Activated CD8-positive, alpha-beta T cell treated with anti-CD3 and anti-CD28 coated beads for 36 hours (primary cell): ENCODE data around the gene RTL1. TPM values are rescaled to one million over a fixed set of nuclear protein-coding genes. Genes with fewer than 3 reads are reported as not detected.

Experiments used
- ATAC-seq: fragments of 200-7000 bp; cut with Tn5 transposase; one replicate; pipeline ENCODE4 v1.10.0; 2021; ENCODE audit warnings: mild to moderate bottlenecking, moderate library complexity
- CTCF ChIA-PET: fragments of 350-600 bp; sonication (Branson Sonifier 250); formaldehyde crosslinking; loops from one replicate; lab custom pipeline; 2021; ENCODE audit warnings: antibody characterized with exemption; lab: Charles Lee
- POLR2A ChIA-PET: fragments of 350-600 bp; sonication (Branson Sonifier 250); formaldehyde crosslinking; loops from one replicate; lab custom pipeline; 2021; ENCODE audit warnings: antibody characterized with exemption; lab: Charles Lee
- DNase-seq: peaks from one replicate; pipeline ENCODE4 v3.0.0-alpha.2; 2020
- H3K27ac Mint-ChIP-seq: one replicate; pipeline ENCODE4 v1.8.0; 2021; ENCODE audit warnings: mild to moderate bottlenecking, mixed read lengths
- H3K27me3 Mint-ChIP-seq: one replicate; pipeline ENCODE4 v1.8.0; 2021; ENCODE audit warnings: mixed read lengths
- H3K36me3 Mint-ChIP-seq: one replicate; pipeline ENCODE4 v1.8.0; 2021; ENCODE audit warnings: low read depth, mixed read lengths
- H3K4me1 Mint-ChIP-seq: one replicate; pipeline ENCODE4 v1.8.0; 2021; ENCODE audit warnings: low read depth, mixed read lengths
- H3K4me3 Mint-ChIP-seq: one replicate; pipeline ENCODE4 v1.8.0; 2021; ENCODE audit warnings: mild to moderate bottlenecking, moderate library complexity, mixed read lengths
- H3K9me3 Mint-ChIP-seq: one replicate; pipeline ENCODE4 v1.8.0; 2021; ENCODE audit warnings: mixed read lengths
- intact Hi-C: fragments of 100-400 bp; cut with micrococcal nuclease; formaldehyde crosslinking; loops from one replicate; pipeline ENCODE4 v1.10.0; 2022
- total RNA-seq, 2 experiments: library from RNA; stranded (reverse); gene quantifications; one replicate each; pipeline ENCODE4 v1.2.3, GENCODE V29; 2021
- TF ChIP-seq, protein P1 (sequence below): fragments of 200-600 bp; IDR thresholded peaks from one replicate; pipeline ENCODE4 v1.8.0; 2022; ENCODE audit warnings: antibody characterized with exemption, mild to moderate bottlenecking

Gene RTL1
- total RNA-seq, 2 experiments from 2014 or later: not detected

DNA sequence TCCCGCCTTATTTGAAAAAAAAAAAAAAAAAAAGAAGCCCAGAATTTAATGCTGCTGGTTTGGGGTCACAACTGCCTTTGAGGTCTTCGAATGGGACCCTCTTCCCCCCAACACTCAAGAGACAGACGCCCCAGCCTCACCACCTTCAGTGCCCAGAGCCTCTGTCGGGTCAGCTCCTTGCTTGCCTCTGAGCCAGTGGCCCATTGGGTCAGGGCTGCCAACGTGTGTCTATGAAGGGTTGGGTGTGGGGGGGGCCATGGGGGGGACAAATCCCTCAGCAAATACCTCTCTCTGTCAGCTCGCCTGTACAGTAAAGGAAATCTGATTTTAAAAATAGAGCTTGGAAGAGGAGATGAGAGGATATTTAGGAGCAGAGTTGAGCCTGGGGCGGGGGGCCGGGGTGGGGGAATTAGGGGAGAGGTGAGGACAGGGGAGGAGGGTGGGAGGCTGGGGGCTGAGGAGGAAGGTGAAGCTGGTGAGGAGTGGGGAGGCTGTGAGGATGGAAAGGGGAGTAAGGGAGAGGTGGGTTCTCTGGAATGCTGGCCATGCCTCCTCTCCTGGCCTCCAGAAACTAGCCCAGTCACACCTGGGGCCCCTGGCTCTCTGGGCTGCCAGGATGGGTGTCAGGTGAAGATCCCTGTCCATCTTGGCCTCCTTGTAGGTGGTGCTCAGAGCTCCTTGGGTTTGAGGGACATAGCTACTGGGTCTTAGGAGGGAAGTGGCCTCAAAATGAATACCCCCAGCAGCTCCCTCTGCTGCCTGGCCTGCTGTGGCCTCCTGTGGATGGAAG lies 13.3 kb downstream of the RTL1 start:
- H3K27ac Mint-ChIP-seq: no peak overlapping the region
- H3K27me3 Mint-ChIP-seq: peaks cover 2% of the 10 kb centered on the region
- TF ChIP-seq, protein P1, sequence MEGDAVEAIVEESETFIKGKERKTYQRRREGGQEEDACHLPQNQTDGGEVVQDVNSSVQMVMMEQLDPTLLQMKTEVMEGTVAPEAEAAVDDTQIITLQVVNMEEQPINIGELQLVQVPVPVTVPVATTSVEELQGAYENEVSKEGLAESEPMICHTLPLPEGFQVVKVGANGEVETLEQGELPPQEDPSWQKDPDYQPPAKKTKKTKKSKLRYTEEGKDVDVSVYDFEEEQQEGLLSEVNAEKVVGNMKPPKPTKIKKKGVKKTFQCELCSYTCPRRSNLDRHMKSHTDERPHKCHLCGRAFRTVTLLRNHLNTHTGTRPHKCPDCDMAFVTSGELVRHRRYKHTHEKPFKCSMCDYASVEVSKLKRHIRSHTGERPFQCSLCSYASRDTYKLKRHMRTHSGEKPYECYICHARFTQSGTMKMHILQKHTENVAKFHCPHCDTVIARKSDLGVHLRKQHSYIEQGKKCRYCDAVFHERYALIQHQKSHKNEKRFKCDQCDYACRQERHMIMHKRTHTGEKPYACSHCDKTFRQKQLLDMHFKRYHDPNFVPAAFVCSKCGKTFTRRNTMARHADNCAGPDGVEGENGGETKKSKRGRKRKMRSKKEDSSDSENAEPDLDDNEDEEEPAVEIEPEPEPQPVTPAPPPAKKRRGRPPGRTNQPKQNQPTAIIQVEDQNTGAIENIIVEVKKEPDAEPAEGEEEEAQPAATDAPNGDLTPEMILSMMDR: no peak
- no peak overlapping the region for H3K4me3 Mint-ChIP-seq
- ATAC-seq: no peak
- no peak for DNase-seq
- ChIA-PET POLR2A (no interaction called here), CTCF (interaction anchor here (0.6 kb wide), 1 partner anchor 11 kb away, joined by 3 read pairs; no protein-coding TSS in a partner anchor)
- H3K4me1 Mint-ChIP-seq: no peaks in the 10 kb centered on the region
- intact Hi-C loops: no loop called here
- H3K9me3 Mint-ChIP-seq: no peaks in the 10 kb centered on the region
- H3K36me3 Mint-ChIP-seq: no peaks in the 10 kb centered on the region

DNA sequence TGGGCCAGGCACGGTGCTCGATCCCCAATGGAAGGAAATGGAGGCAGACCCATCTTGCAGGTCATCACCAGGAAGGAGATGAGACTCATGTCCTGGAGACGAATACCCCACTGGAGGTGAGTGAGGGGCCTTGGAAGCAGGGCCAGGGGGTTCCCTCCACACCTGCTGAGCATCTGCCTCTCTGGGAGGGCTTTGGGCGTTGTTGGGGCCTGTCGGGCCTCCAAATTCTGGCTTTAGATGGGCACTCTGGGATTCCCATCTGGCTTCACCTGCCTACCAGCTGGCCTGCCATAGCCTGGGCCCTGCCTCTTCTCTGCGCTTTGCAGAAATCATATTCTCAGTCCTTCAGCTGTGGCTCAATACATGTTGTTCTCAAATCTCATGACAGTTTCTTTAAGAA lies 13.9 kb downstream of the RTL1 start:
- Mint-ChIP-seq H3K27me3 (peaks cover 2% of the 10 kb centered on the region), H3K36me3 (no peaks in the 10 kb centered on the region), H3K4me3 (no peak overlapping the region), H3K4me1 (no peaks in the 10 kb centered on the region), H3K9me3 (no peaks in the 10 kb centered on the region), H3K27ac (no peak overlapping the region)
- intact Hi-C loops: no loop called here
- ATAC-seq (no peak), DNase-seq (no peak)
- ChIA-PET POLR2A (no interaction called here), CTCF (no interaction called here)
- TF ChIP-seq, protein P1: no peak

DNA sequence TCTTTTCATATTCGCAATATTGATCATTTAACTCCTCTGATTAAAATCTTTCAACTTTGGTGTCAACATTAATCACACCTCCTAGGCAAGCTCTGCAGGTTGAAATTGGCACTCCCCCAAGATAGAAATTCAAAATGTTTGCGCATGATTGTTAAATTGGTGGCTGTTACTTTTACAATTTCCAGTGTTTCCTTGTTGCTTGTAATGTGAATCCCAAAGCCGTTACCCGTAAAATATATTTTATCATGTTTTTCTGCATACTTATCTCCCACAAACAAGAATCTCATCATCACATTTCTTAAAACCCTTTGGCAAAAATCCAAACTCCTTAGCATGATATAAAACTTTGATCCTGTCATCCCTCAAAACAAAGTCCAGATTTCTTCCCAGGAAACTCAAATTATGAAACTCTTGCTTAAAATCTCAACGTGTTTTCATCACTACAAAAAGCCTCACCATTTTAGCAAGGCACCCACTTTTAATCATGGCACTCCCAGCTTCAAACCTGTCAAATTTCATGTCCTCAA lies 14.7 kb downstream of the RTL1 start:
- DNase-seq (no peak), ATAC-seq (no peak)
- TF ChIP-seq, protein P1: no peak
- POLR2A ChIA-PET: no interaction called here
- Mint-ChIP-seq H3K27me3 (peaks cover 2% of the 10 kb centered on the region), H3K36me3 (no peaks in the 10 kb centered on the region), H3K9me3 (no peaks in the 10 kb centered on the region), H3K27ac (no peak overlapping the region), H3K4me1 (no peaks in the 10 kb centered on the region), H3K4me3 (no peak overlapping the region)
- intact Hi-C loops: no loop called here
- CTCF ChIA-PET: no interaction called here

DNA sequence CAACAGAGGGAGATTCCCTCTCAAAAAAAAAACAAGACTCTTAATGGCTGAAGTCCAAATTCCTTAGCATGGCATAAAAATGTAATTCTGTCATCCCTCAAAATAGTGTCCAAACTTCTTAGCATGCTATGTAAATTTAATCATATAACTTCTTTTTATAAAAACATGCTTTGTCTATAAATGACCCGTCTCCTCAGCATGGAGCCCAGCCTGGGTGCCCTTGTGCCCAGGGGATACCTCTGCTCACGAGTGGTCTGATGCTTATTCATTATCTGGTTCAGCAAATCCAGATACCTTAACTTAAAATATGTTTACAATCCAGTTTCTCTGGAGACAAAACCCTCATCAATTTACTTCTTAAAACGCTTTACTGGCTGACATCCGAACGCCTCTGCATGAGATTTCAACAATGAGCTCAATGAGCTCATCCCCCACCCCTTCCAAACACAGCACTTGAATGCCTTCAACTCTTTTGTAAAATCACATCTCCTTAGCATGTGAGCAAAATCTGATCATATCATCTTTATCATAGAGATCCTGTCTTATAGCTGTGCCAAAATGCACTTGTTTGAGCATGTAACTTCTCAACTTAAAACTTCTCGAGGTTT lies 15.7 kb downstream of the RTL1 start:
- TF ChIP-seq, protein P1: no peak
- Mint-ChIP-seq H3K4me3 (no peak overlapping the region), H3K9me3 (no peaks in the 10 kb centered on the region), H3K36me3 (no peaks in the 10 kb centered on the region), H3K4me1 (no peaks in the 10 kb centered on the region), H3K27me3 (peaks cover 2% of the 10 kb centered on the region), H3K27ac (no peak overlapping the region)
- CTCF ChIA-PET: no interaction called here
- POLR2A ChIA-PET: no interaction called here
- intact Hi-C loops: no loop called here
- ATAC-seq (no peak), DNase-seq (no peak)

DNA sequence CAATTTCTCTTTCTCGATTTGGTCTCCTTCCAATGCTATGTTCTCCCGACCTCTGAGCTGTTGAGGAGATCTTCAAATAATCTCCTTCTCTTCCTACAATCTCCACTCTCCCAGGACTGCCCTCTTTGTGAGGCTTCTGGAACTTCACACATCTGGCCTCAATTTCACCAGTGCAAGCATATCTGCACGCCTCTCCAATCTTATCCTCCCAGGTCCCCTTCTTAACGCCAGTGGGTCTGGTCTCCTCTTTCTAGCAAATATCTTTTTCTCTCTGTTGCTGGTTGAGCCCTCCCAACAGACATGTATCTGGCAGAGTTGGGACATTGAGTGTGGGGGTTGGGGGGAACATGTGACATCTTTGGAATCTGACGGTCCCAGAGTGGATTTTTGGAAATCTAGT lies 17.9 kb downstream of the RTL1 start:
- no peak for ATAC-seq
- Mint-ChIP-seq H3K27me3 (peaks cover 2% of the 10 kb centered on the region), H3K27ac (no peak overlapping the region), H3K36me3 (no peaks in the 10 kb centered on the region), H3K4me1 (no peaks in the 10 kb centered on the region), H3K4me3 (no peak overlapping the region), H3K9me3 (no peaks in the 10 kb centered on the region)
- TF ChIP-seq, protein P1: no peak
- ChIA-PET POLR2A (no interaction called here), CTCF (no interaction called here)
- intact Hi-C loops: no loop called here
- no peak for DNase-seq
